Mucosa of descending colon (tissue), 3 donors: ENCODE data around the gene ELMO1. TPM values are rescaled to one million over a fixed set of nuclear protein-coding genes. Genes with fewer than 3 reads are reported as not detected.

Source experiments
- ATAC-seq: fragments of 200-7000 bp; cut with Tn5 transposase; one replicate; pipeline ENCODE4 v1.9.1; 2020; ENCODE audit warnings: mild to moderate bottlenecking, moderate library complexity
- DNase-seq, 3 donors: peaks; one replicate each; pipeline ENCODE4 v3.0.0-alpha.2; 2020
- H3K36me3 ChIP-seq: fragments of 200-600 bp; one replicate; pipeline ENCODE4 v1.8.0; 2021; ENCODE audit warnings: low read depth, mild to moderate bottlenecking
- H3K4me1 ChIP-seq: fragments of 200-600 bp; one replicate; pipeline ENCODE4 v1.8.0; 2021; ENCODE audit warnings: low read depth, mild to moderate bottlenecking
- H3K4me3 ChIP-seq: fragments of 200-600 bp; one replicate; pipeline ENCODE4 v1.8.0; 2021; ENCODE audit warnings: mild to moderate bottlenecking
- H3K9me3 ChIP-seq: fragments of 200-600 bp; one replicate; pipeline ENCODE4 v1.8.0; 2021; ENCODE audit warnings: mild to moderate bottlenecking
- CTCF ChIP-seq: fragments of 200-600 bp; IDR thresholded peaks from one replicate; pipeline ENCODE4 v1.8.0; 2022; ENCODE audit warnings: antibody characterized with exemption, mild to moderate bottlenecking
- intact Hi-C, 2 donors: fragments of 100-400 bp; cut with DNase I in 1 of 2; cut with micrococcal nuclease in 1 of 2; formaldehyde crosslinking; loops; one replicate each; pipeline versions ENCODE4 v1.11.0 to v1.11.1; 2022; cut with DNase I, micrococcal nuclease
- total RNA-seq, 3 donors: library from RNA; stranded (reverse); fragmentation: NEBNext Ultra II Directional in 2 of 3; extraction: Animal tissue kit (Norgen Biotek cat#: 25700) in 2 of 3; gene quantifications; one replicate each; pipeline versions ENCODE4 v1.2.1 to v1.2.4, GENCODE V29; 2021 to 2023
- donor health status: DM: no; HTN: no; CAD: no; lungs with moderate emphysema.
- donor health status: DM: no; HTN: no; CAD: no.
- donor health status: DM: no; HTN: yes; CAD: no.

Gene ELMO1
- total RNA-seq, 3 donors from 2014 or later: 9.7 to 27.2 (median 18.2) TPM

GRCh38 chr7:37282093-37282444, 166.6 kb downstream of the ELMO1 start:
- DNase-seq (no peak), ATAC-seq (no peak)
- Histone ChIP-seq H3K4me1 (no peaks in the 10 kb centered on the region), H3K36me3 (no peaks in the 10 kb centered on the region), H3K9me3 (no peaks in the 10 kb centered on the region), H3K4me3 (no peak overlapping the region)
- intact Hi-C loops: no loop called here
- TF ChIP-seq CTCF: no peak

- Histone ChIP-seq H3K4me3 (no peak overlapping the region), H3K9me3 (no peaks in the 10 kb centered on the region), H3K36me3 (no peaks in the 10 kb centered on the region), H3K4me1 (no peaks in the 10 kb centered on the region)
- DNase-seq: no peak
- intact Hi-C loops: no loop called here
- no peak for TF ChIP-seq CTCF
- no peak for ATAC-seq
Measured at GRCh38 chr7:37281368-37282092, 167.1 kb downstream of the ELMO1 start.

- intact Hi-C loops: no loop called here
- no peaks in the 10 kb centered on the region for H3K36me3 ChIP-seq
- no peak overlapping the region for H3K4me3 ChIP-seq
- no peak for TF ChIP-seq CTCF
- H3K4me1 ChIP-seq: no peaks in the 10 kb centered on the region
- no peaks in the 10 kb centered on the region for H3K9me3 ChIP-seq
- ATAC-seq (no peak), DNase-seq (no peak)
Measured at GRCh38 chr7:37277513-37277912, 171.2 kb downstream of the ELMO1 start.

- intact Hi-C loops: no loop called here
- Histone ChIP-seq H3K4me3 (no peak overlapping the region), H3K9me3 (no peaks in the 10 kb centered on the region), H3K36me3 (no peaks in the 10 kb centered on the region), H3K4me1 (no peaks in the 10 kb centered on the region)
- no peak for ATAC-seq
- DNase-seq: no peak
- no peak for TF ChIP-seq CTCF
Measured at GRCh38 chr7:37275078-37275710, 173.5 kb downstream of the ELMO1 start.

- Histone ChIP-seq H3K9me3 (no peaks in the 10 kb centered on the region), H3K36me3 (no peaks in the 10 kb centered on the region), H3K4me1 (no peaks in the 10 kb centered on the region), H3K4me3 (no peak overlapping the region)
- intact Hi-C loops: no loop called here
- ATAC-seq (no peak), DNase-seq (no peak)
- no peak for TF ChIP-seq CTCF
Measured at GRCh38 chr7:37273891-37274290, 174.8 kb downstream of the ELMO1 start.
